Uterus (tissue), 2 donors: ENCODE data around the gene CD2AP.

ENCODE experiments used
- CTCF ChIP-seq, 4 experiments: fragments of 200-600 bp in 2 of 4; fragments of 450-650 bp in 2 of 4; sonication (generic) in 2 of 4; IDR thresholded peaks; one replicate each; pipeline ENCODE4 v1.5.1; 2016 to 2019; ENCODE audit warnings: antibody characterized with exemption in 4 of 4, mild to moderate bottlenecking in 2 of 4, moderate library complexity in 1 of 4
- POLR2A ChIP-seq, 2 donors: fragments of 450-650 bp; IDR thresholded peaks; one replicate each; pipeline ENCODE4 v1.6.1; 2016; ENCODE audit warnings: antibody characterized with exemption in 2 of 2, mild to moderate bottlenecking in 1 of 2, moderate library complexity in 1 of 2

GRCh38 chr6:47536816-47537401, 59.3 kb downstream of the CD2AP start:
- TF ChIP-seq CTCF (IDR thresholded peaks at IDR 0.05) (no peak), POLR2A (IDR thresholded peaks at IDR 0.05) (no peak)
